Measurements from ENCODE around the gene ZMYM2. TPM values are rescaled to one million over a fixed set of nuclear protein-coding genes. Genes with fewer than 3 reads are reported as not detected.

ZMYM2 gene
- total RNA-seq, 1 donor from 2014 or later = 134 TPM

DNA sequence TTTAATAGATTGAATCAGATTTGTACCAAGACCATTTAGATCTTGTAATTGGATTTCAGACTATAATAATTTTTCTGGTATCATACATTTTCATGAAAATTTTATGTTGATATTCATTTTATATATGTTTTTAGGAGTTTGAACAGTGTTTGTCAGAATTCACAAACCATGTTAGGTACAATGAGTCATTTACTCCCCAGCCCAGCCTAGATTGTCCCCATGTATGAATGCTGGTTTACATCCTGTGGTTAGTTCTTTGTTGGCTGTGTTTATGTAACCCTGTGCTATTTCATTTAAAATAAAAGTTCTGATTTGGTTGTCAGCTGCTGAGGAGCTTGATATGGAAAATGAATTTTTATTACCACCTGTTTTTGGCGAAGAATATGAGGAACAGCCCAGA lies 105.6 kb downstream of the ZMYM2 start:
- Mint-ChIP-seq H3K4me3 (no peak overlapping the region), H3K4me1 (no peaks in the 10 kb centered on the region), H3K27me3 (ENCODE audit: low read depth) (no peaks in the 10 kb centered on the region), H3K36me3 (ENCODE audit: low read depth) (peaks cover 8% of the 10 kb centered on the region), H3K27ac (ENCODE audit: unreplicated experiment) (no peak overlapping the region), H3K9me3 (no peaks in the 10 kb centered on the region)
- no peak for DNase-seq (ENCODE audit: low read depth, low spot score)
- TF ChIP-seq, protein P1, sequence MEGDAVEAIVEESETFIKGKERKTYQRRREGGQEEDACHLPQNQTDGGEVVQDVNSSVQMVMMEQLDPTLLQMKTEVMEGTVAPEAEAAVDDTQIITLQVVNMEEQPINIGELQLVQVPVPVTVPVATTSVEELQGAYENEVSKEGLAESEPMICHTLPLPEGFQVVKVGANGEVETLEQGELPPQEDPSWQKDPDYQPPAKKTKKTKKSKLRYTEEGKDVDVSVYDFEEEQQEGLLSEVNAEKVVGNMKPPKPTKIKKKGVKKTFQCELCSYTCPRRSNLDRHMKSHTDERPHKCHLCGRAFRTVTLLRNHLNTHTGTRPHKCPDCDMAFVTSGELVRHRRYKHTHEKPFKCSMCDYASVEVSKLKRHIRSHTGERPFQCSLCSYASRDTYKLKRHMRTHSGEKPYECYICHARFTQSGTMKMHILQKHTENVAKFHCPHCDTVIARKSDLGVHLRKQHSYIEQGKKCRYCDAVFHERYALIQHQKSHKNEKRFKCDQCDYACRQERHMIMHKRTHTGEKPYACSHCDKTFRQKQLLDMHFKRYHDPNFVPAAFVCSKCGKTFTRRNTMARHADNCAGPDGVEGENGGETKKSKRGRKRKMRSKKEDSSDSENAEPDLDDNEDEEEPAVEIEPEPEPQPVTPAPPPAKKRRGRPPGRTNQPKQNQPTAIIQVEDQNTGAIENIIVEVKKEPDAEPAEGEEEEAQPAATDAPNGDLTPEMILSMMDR (conservative IDR thresholded peaks at IDR 0.05) = no peak

DNA sequence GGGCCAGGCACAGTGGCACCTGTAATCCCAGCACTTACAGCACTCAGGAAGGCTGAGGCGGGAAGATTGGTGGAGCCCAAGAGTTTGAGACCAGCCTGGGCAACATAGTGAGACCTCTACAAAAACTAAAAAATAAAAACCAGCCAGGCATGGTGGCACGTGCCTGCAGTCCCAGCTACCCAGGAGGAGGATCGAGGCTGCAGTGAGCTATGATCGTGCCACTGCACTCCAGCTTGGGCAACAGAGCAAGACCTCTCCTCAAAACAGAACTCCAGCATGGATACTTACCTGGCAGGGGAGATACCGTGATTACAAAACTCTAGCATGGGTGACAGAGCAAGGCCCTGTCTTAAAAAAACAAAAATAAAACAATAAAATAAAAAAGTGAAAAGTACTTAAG lies 107.0 kb downstream of the ZMYM2 start:
- H3K36me3 Mint-ChIP-seq (ENCODE audit: low read depth) = peaks cover 5% of the 10 kb centered on the region
- DNase-seq (ENCODE audit: low read depth, low spot score) = no peak
- H3K27me3 Mint-ChIP-seq (ENCODE audit: low read depth) = no peaks in the 10 kb centered on the region
- H3K4me1 Mint-ChIP-seq = no peaks in the 10 kb centered on the region
- H3K9me3 Mint-ChIP-seq = no peaks in the 10 kb centered on the region
- TF ChIP-seq, protein P1 (conservative IDR thresholded peaks at IDR 0.05) = no peak
- H3K27ac Mint-ChIP-seq (ENCODE audit: unreplicated experiment) = no peak overlapping the region
- no peak overlapping the region for H3K4me3 Mint-ChIP-seq

DNA sequence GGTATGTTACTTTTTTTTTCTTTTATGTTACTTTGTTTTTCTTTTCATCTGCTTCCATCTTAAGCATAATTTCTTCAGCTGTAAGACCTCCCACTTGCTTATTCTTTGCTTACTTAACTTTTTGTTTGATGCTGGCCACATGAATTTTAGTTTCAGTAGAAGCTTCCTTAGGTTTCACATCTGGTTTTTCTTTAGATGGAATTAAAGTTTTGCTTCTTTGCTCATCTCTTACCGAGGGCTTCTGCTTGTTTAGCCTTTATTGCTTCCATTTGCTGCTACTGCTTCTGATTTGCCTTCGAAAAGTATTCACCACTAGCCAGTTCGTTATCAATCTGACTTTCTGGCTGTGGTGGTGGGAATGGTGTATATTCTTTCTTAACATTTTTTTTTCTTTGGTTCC lies 111.4 kb downstream of the ZMYM2 start:
- Mint-ChIP-seq H3K4me1 (no peaks in the 10 kb centered on the region), H3K27ac (ENCODE audit: unreplicated experiment) (no peak overlapping the region), H3K9me3 (no peaks in the 10 kb centered on the region), H3K27me3 (ENCODE audit: low read depth) (no peaks in the 10 kb centered on the region), H3K4me3 (no peak overlapping the region), H3K36me3 (ENCODE audit: low read depth) (peaks cover 19% of the 10 kb centered on the region)
- TF ChIP-seq, protein P1 (conservative IDR thresholded peaks at IDR 0.05) = no peak
- DNase-seq (ENCODE audit: low read depth, low spot score) = no peak

DNA sequence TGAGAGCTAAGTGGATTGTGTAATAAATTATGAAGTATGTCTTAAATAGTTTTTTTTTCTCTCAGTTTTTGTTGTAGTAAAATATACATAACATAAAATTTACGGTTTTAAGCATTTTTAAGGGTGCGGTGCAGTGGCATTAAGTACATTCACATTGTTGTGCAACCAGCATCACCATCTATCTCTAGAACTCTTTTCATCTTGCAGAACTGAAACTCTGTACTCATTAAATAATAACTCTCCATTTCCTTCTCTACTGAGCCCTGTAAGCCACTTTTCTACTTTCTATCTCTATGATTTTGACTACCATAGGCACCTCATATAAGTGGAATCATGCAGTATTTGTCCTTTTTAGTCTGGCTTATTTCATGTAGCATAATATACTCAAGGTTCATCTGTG lies 115.2 kb downstream of the ZMYM2 start:
- H3K4me3 Mint-ChIP-seq = no peak overlapping the region
- no peaks in the 10 kb centered on the region for H3K4me1 Mint-ChIP-seq
- no peak for DNase-seq (ENCODE audit: low read depth, low spot score)
- no peaks in the 10 kb centered on the region for H3K9me3 Mint-ChIP-seq
- TF ChIP-seq, protein P1 (conservative IDR thresholded peaks at IDR 0.05) = no peak
- no peak overlapping the region for H3K27ac Mint-ChIP-seq (ENCODE audit: unreplicated experiment)
- no peaks in the 10 kb centered on the region for H3K27me3 Mint-ChIP-seq (ENCODE audit: low read depth)
- peaks cover 26% of the 10 kb centered on the region for H3K36me3 Mint-ChIP-seq (ENCODE audit: low read depth)

DNA sequence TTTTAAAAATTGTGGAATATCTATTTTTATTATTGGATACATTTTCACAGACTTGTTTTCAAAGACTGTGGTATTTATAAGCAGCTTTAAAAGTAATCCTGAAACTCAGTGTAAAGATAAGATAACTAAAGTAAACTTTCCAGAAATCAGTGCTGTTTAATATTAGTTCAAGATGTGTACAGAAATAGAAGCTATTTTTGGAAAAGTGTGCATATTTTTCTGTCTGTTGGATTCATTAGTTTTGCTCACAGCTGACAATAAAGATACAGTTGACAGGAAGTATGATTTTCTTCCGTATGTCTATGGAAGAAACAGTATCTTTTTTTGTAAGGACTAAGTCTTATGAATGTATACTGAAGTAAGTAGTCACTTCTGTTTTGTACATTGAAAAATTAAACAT lies 116.4 kb downstream of the ZMYM2 start:
- H3K27me3 Mint-ChIP-seq (ENCODE audit: low read depth) = no peaks in the 10 kb centered on the region
- H3K4me1 Mint-ChIP-seq = no peaks in the 10 kb centered on the region
- no peak overlapping the region for H3K4me3 Mint-ChIP-seq
- no peaks in the 10 kb centered on the region for H3K9me3 Mint-ChIP-seq
- DNase-seq (ENCODE audit: low read depth, low spot score) = no peak
- H3K27ac Mint-ChIP-seq (ENCODE audit: unreplicated experiment) = no peak overlapping the region
- TF ChIP-seq, protein P1 (conservative IDR thresholded peaks at IDR 0.05) = no peak
- H3K36me3 Mint-ChIP-seq (ENCODE audit: low read depth) = peaks cover 29% of the 10 kb centered on the region

DNA sequence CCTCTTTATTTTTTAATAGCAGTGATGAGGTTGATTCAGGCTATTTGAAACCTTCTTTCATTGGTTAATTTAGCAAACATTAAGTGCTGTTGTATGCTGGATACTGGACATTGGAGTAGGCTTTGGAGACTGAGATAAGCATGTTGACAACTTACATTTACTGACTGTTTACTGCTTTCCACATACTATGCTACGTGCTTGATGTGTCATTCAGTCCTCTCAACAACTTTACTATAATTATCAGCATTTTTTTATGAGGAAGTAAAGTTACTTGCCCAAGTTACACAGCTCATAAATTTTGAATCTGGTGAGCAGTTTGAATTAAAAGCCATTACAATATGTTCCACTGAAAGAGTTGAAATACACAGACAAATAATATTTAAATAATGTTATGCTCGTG lies 118.6 kb downstream of the ZMYM2 start:
- DNase-seq (ENCODE audit: low read depth, low spot score) = no peak
- Mint-ChIP-seq H3K27me3 (ENCODE audit: low read depth) (no peaks in the 10 kb centered on the region), H3K4me3 (no peak overlapping the region), H3K4me1 (no peaks in the 10 kb centered on the region), H3K36me3 (ENCODE audit: low read depth) (peaks cover 17% of the 10 kb centered on the region), H3K9me3 (no peaks in the 10 kb centered on the region), H3K27ac (ENCODE audit: unreplicated experiment) (no peak overlapping the region)
- TF ChIP-seq, protein P1 (conservative IDR thresholded peaks at IDR 0.05) = no peak

All from neural crest cell (in vitro differentiated cells).